ENCODE measurements around the gene PTPRM. TPM values are rescaled to one million over a fixed set of nuclear protein-coding genes. Genes with fewer than 3 reads are reported as not detected.

Gene PTPRM
- total and polyA plus RNA-seq, 2 of the 4 experiments (the other 2 are of a cell fraction): 28.3 to 51.2 TPM

GRCh38 chr18:7586379-7586778 lies 19.3 kb downstream of the PTPRM start:
- no TSS peak for BruUV-seq (replicated peaks)
- CTCF ChIA-PET: no interaction called here
- Histone ChIP-seq H4K91ac (ENCODE audit: insufficient read depth, low read depth, low read length) (0 out of 2 replicates have a peak overlapping the region, but pooled peaks have one; percentile 67), H2BK20ac (ENCODE audit: low read depth, low read length) (no peak overlapping the region; the same call in 1 of the 2 replicates), H2BK15ac (ENCODE audit: low read depth, low read length) (no peak overlapping the region), H3K4me3 (ENCODE audit: insufficient read depth, low read depth, low read length) (no peak overlapping the region), H3K4me2 (ENCODE audit: low read depth, low read length) (peak overlapping the region; percentile 40; the same call in 1 of the 2 replicates), H3K79me1 (ENCODE audit: low read depth in 1 of 2, low read length in 2 of 2) (peaks cover 25 to 60% of the 10 kb centered on the region in 2 experiments), H3K4me1 (ENCODE audit: control insufficient read depth, insufficient read depth, low read length) (peaks cover 8% of the 10 kb centered on the region), H3K27ac (ENCODE audit: insufficient read depth, low read length) (no peak overlapping the region), H2AFZ (replicated peaks; ENCODE audit: low read length, poor library complexity) (no peak overlapping the region), H2BK5ac (ENCODE audit: low read depth, low read length, poor library complexity, severe bottlenecking) (no peak overlapping the region), H4K5ac (ENCODE audit: low read depth, low read length) (no peak overlapping the region), H2BK120ac (ENCODE audit: low read depth, low read length) (no peak overlapping the region), H4K8ac (ENCODE audit: low read depth in 2 of 2, low read length in 2 of 2) (no peak overlapping the region), H3K14ac (replicated peaks; ENCODE audit: low read depth, low read length) (no peak overlapping the region), H3K23ac (ENCODE audit: low read depth, low read length) (0 out of 2 replicates have a peak overlapping the region, but pooled peaks have one; percentile 21), H4K20me1 (ENCODE audit: insufficient read depth, low read length) (no peaks in the 10 kb centered on the region), H3K56ac (ENCODE audit: extremely low read depth, insufficient read depth, low read length) (no peak overlapping the region), H2AK5ac (ENCODE audit: low read depth, low read length) (no peak overlapping the region), H3K9ac (ENCODE audit: low read depth, low read length) (no peak overlapping the region), H3K36me3 (ENCODE audit: control insufficient read depth, insufficient read depth, low read length) (no peaks in the 10 kb centered on the region), H3K9me1 (ENCODE audit: insufficient read depth, low read length) (peaks cover 10% of the 10 kb centered on the region; the same call in 1 of the 2 replicates), H2AK9ac (replicated peaks; ENCODE audit: low read depth, low read length, poor library complexity) (no peak overlapping the region), H3K27me3 (ENCODE audit: control insufficient read depth, insufficient read depth, low read length) (no peaks in the 10 kb centered on the region), H3K18ac (ENCODE audit: low read depth, low read length) (peak overlapping the region; percentile 51; the same call in 1 of the 2 replicates), H3K9me3 (ENCODE audit: control insufficient read depth, insufficient read depth, low read length) (0 out of 2 replicates have a peak, but pooled peaks cover 2% of the 10 kb centered on the region), H3K4ac (ENCODE audit: low read depth, low read length) (peak overlapping the region; percentile 61)
- in situ Hi-C loops (cut with MboI; ENCODE audit: low sequenced_read_pairs): loop anchor here (25.0 kb wide), 1 partner anchor 326 kb away; no protein-coding TSS in a partner anchor
- no CpG with 5 or more reads among the region's 1 CpG for WGBS, 2 experiments (ENCODE audit: extremely low coverage in 2 of 2, insufficient read length in 1 of 2)
- intact Hi-C loops (cut with micrococcal nuclease): no loop called here
- dilution Hi-C loops (cut with HindIII; ENCODE audit: low sequenced_read_pairs, unreplicated experiment): no loop called here
- ATAC-seq (ENCODE audit: low read depth) (peak; percentile 79), DNase-seq (no peak)
- TF ChIP-seq FOS (IDR thresholded peaks at IDR 0.05; ENCODE audit: low read depth, low read length): no peak
- no peak for TF ChIP-seq POLR2A (IDR thresholded peaks at IDR 0.05; ENCODE audit: low read depth, low read length)
- TF ChIP-seq CEBPB (IDR thresholded peaks at IDR 0.05; ENCODE audit: low read depth, low read length): no peak
- TF ChIP-seq RAD21 (IDR thresholded peaks at IDR 0.05; ENCODE audit: low read length): no peak
- no peak for TF ChIP-seq MXI1 (IDR thresholded peaks at IDR 0.05; ENCODE audit: borderline replicate concordance, low read depth, low read length)
- TF ChIP-seq NFE2L2 (IDR thresholded peaks at IDR 0.05; ENCODE audit: low read depth, low read length): no peak
- no peak for TF ChIP-seq ELK1 (IDR thresholded peaks at IDR 0.05; ENCODE audit: borderline replicate concordance, low read depth, low read length)
- TF ChIP-seq BHLHE40 (IDR thresholded peaks at IDR 0.05; ENCODE audit: low read depth, low read length): no peak
- TF ChIP-seq MAZ (IDR thresholded peaks at IDR 0.05; ENCODE audit: borderline replicate concordance, low read depth, low read length): no peak
- no peak for TF ChIP-seq SMC3 (IDR thresholded peaks at IDR 0.05; ENCODE audit: low read depth, low read length)
- TF ChIP-seq RFX5 (IDR thresholded peaks at IDR 0.05; ENCODE audit: low read depth, low read length): no peak
- TF ChIP-seq CTCF (conservative IDR thresholded peaks at IDR 0.05; ENCODE audit: low read depth, low read length): no peak
- no peak for TF ChIP-seq MAFK (IDR thresholded peaks at IDR 0.05; ENCODE audit: low read depth, low read length)
- TF ChIP-seq CHD1 (IDR thresholded peaks at IDR 0.05; ENCODE audit: low read depth, low read length): no peak
- no peak for TF ChIP-seq USF2 (IDR thresholded peaks at IDR 0.05; ENCODE audit: low read depth, low read length)
- TF ChIP-seq RCOR1 (IDR thresholded peaks at IDR 0.05; ENCODE audit: insufficient replicate concordance, low read length): no peak
- POLR2A ChIA-PET (ENCODE audit: unreplicated experiment): no interaction called here
